H9 (cell line): Measurements from ENCODE around the gene YBEY. TPM values are rescaled to one million over a fixed set of nuclear protein-coding genes. Genes with fewer than 3 reads are reported as not detected.

ENCODE experiments used
- DNase-seq: peaks from one replicate; pipeline ENCODE4 v3.0.0-alpha.2; 2017
- H2AFZ ChIP-seq: one replicate; pipeline ENCODE4 v1.6.1; 2013; ENCODE audit warnings: mild to moderate bottlenecking, low read length, control low read depth, moderate library complexity
- H2AK5ac ChIP-seq: 2 replicates; pipeline ENCODE4 v1.6.1; 2013; ENCODE audit warnings: low read length, control low read depth, mixed read lengths; ENCODE audit not compliant: insufficient read length
- H2BK120ac ChIP-seq: one replicate; pipeline ENCODE4 v1.6.1; 2013; ENCODE audit warnings: low read depth, mild to moderate bottlenecking, low read length, control low read depth, inconsistent platforms; ENCODE audit not compliant: poor library complexity, severe bottlenecking
- H2BK12ac ChIP-seq: 2 replicates; pipeline ENCODE4 v1.6.1; 2013; ENCODE audit warnings: low read length, control low read depth, mixed read lengths, low read depth; ENCODE audit not compliant: insufficient read length
- H2BK15ac ChIP-seq: 2 replicates; pipeline ENCODE4 v1.6.1; 2013; ENCODE audit warnings: low read depth, low read length, control low read depth
- H2BK20ac ChIP-seq: one replicate; pipeline ENCODE4 v1.6.1; 2013; ENCODE audit warnings: low read depth, mild to moderate bottlenecking, low read length, control low read depth, inconsistent platforms; ENCODE audit not compliant: poor library complexity, severe bottlenecking
- H2BK5ac ChIP-seq: 2 replicates; pipeline ENCODE4 v1.6.1; 2013; ENCODE audit warnings: low read length, control low read depth, mixed read lengths; ENCODE audit not compliant: insufficient read length
- H3K14ac ChIP-seq: 2 replicates; pipeline ENCODE4 v1.6.1; 2013; ENCODE audit warnings: low read length, control low read depth; ENCODE audit not compliant: insufficient read depth
- H3K18ac ChIP-seq: 2 replicates; pipeline ENCODE4 v1.6.1; 2013; ENCODE audit warnings: low read depth, mild to moderate bottlenecking, mixed read lengths, low read length, control low read depth; ENCODE audit not compliant: insufficient read length
- H3K23ac ChIP-seq: 2 replicates; pipeline ENCODE4 v1.6.1; 2013; ENCODE audit warnings: low read length, control low read depth, mixed read lengths, low read depth; ENCODE audit not compliant: insufficient read length
- H3K23me2 ChIP-seq: 2 replicates; pipeline ENCODE4 v1.6.1; 2013; ENCODE audit warnings: low read depth, mild to moderate bottlenecking, mixed read lengths, low read length, control low read depth; ENCODE audit not compliant: insufficient read length, poor library complexity, severe bottlenecking
- H3K27ac ChIP-seq: 2 replicates; pipeline ENCODE4 v1.5.1; 2013; ENCODE audit warnings: low read length, control low read depth, mixed read lengths, low read depth; ENCODE audit not compliant: insufficient read length
- H3K27me3 ChIP-seq: 2 replicates; pipeline ENCODE4 v1.6.1; 2013; ENCODE audit warnings: low read length, control low read depth, inconsistent platforms; ENCODE audit not compliant: insufficient read depth
- H3K4ac ChIP-seq: 2 replicates; pipeline ENCODE4 v1.6.1; 2013; ENCODE audit warnings: low read depth, mild to moderate bottlenecking, control low read depth, inconsistent platforms, low read length, moderate library complexity
- H3K4me1 ChIP-seq: 2 replicates; pipeline ENCODE4 v1.6.1; 2013; ENCODE audit warnings: low read length, control low read depth, inconsistent platforms; ENCODE audit not compliant: insufficient read depth
- H3K4me2 ChIP-seq: 2 replicates; pipeline ENCODE4 v1.6.1; 2013; ENCODE audit warnings: low read length, control low read depth, mixed read lengths; ENCODE audit not compliant: insufficient read length, insufficient read depth
- H3K56ac ChIP-seq: 2 replicates; pipeline ENCODE4 v1.6.1; 2013; ENCODE audit warnings: low read depth, mild to moderate bottlenecking, mixed read lengths, low read length, control low read depth; ENCODE audit not compliant: insufficient read length
- H3K79me1 ChIP-seq: 2 replicates; pipeline ENCODE4 v1.6.1; 2013; ENCODE audit warnings: low read depth, mild to moderate bottlenecking, moderate library complexity, low read length, control low read depth, inconsistent platforms; ENCODE audit not compliant: insufficient read depth, poor library complexity, severe bottlenecking
- H3K79me2 ChIP-seq: 2 replicates; pipeline ENCODE4 v1.6.1; 2013; ENCODE audit warnings: low read length, control low read depth, inconsistent platforms; ENCODE audit not compliant: insufficient read depth
- H3K9ac ChIP-seq: 2 replicates; pipeline ENCODE4 v1.6.1; 2013; ENCODE audit warnings: low read length, control low read depth, mixed read lengths; ENCODE audit not compliant: insufficient read length; ENCODE audit errors: extremely low read depth
- H3K9me3 ChIP-seq: one replicate; pipeline ENCODE4 v1.6.1; 2013; ENCODE audit warnings: low read depth, low read length, inconsistent platforms; ENCODE audit not compliant: control insufficient read depth
- H3T11ph ChIP-seq: one replicate; pipeline ENCODE4 v1.6.1; 2013; ENCODE audit warnings: mild to moderate bottlenecking, low read length, control low read depth, inconsistent platforms
- H4K20me1 ChIP-seq: one replicate; pipeline ENCODE4 v1.6.1; 2013; ENCODE audit not compliant: control insufficient read depth, insufficient read length, insufficient read depth
- H4K5ac ChIP-seq: 2 replicates; pipeline ENCODE4 v1.6.1; 2013; ENCODE audit warnings: low read depth, mild to moderate bottlenecking, mixed read lengths, low read length, control low read depth; ENCODE audit not compliant: insufficient read length
- H4K8ac ChIP-seq: replicated peaks from 2 replicates; pipeline ENCODE4 v1.6.1; 2013; ENCODE audit warnings: low read length, control low read depth, mixed read lengths, low read depth; ENCODE audit not compliant: insufficient read length
- H4K91ac ChIP-seq: 2 replicates; pipeline ENCODE4 v1.6.1; 2013; ENCODE audit warnings: low read depth, mild to moderate bottlenecking, moderate library complexity, mixed read lengths, low read length, control low read depth; ENCODE audit not compliant: insufficient read length
- H3K27ac Mint-ChIP-seq, 3 experiments: 2 replicates in 2 of 3; 3 replicates in 1 of 3; pipeline ENCODE4 v1.8.0; 2020 to 2021; ENCODE audit warnings: mixed read lengths in 3 of 3, mild to moderate bottlenecking in 1 of 3, moderate library complexity in 1 of 3
- H3K27me3 Mint-ChIP-seq: 2 replicates; pipeline ENCODE4 v1.8.0; 2021; ENCODE audit warnings: low read depth, mild to moderate bottlenecking, moderate library complexity, mixed read lengths
- H3K36me3 Mint-ChIP-seq, 3 experiments: 2 replicates in 2 of 3; 3 replicates in 1 of 3; pipeline ENCODE4 v1.8.0; 2020 to 2021; ENCODE audit warnings: low read depth in 3 of 3, mixed read lengths in 3 of 3; ENCODE audit not compliant: insufficient read depth in 1 of 3
- H3K4me1 Mint-ChIP-seq, 2 experiments: 2 replicates each; pipeline ENCODE4 v1.8.0; 2020; ENCODE audit warnings: mixed read lengths in 2 of 2
- H3K4me3 Mint-ChIP-seq, 2 experiments: 2 replicates in 1 of 2; 3 replicates in 1 of 2; pipeline ENCODE4 v1.8.0; 2020 to 2021; ENCODE audit warnings: mild to moderate bottlenecking in 2 of 2, mixed read lengths in 2 of 2, moderate library complexity in 1 of 2
- H3K9me3 Mint-ChIP-seq, 2 experiments: 2 replicates in 1 of 2; 3 replicates in 1 of 2; pipeline ENCODE4 v1.8.0; 2020; ENCODE audit warnings: mild to moderate bottlenecking in 2 of 2, mixed read lengths in 2 of 2, moderate library complexity in 1 of 2
- CTCF ChIP-seq: fragments of 200-600 bp; sonication (generic); conservative IDR thresholded peaks from 3 replicates; pipeline ENCODE4 v1.8.0; 2021; ENCODE audit warnings: antibody characterized with exemption, mild to moderate bottlenecking
- WGBS: extraction: QIAGEN DNeasy Blood & Tissue Kit; methylation state at CpG from one replicate; pipeline ENCODE4 v1.1.7; 2013; ENCODE audit warnings: missing lambda C conversion rate, low lambda C conversion rate, mixed read lengths; ENCODE audit not compliant: insufficient read length; ENCODE audit errors: extremely low coverage; 5-methylcytosine and 5-hydroxymethylcytosine counted together
- total RNA-seq: library from RNA; stranded (reverse); gene quantifications from 2 replicates; pipeline ENCODE4 v1.2.1, GENCODE V29; 2021

The YBEY gene
- total RNA-seq, 1 experiment from 2014 or later: 26.2 TPM

- no peaks in the 10 kb centered on the region for H3K27me3 ChIP-seq
- no peak overlapping the region for H2BK15ac ChIP-seq
- H3K9ac ChIP-seq: peak overlapping the region; percentile 96
- peaks cover 17% of the 10 kb centered on the region for H3K23me2 ChIP-seq
- no peak overlapping the region for H2AK5ac ChIP-seq
- Mint-ChIP-seq H3K36me3 (peaks cover 31 to 42% (median 36%) of the 10 kb centered on the region in 3 experiments), H3K4me3 (peak overlapping the region; percentile 94 to 98), H3K4me1 (peaks cover 37 to 41% of the 10 kb centered on the region in 2 experiments), H3K27me3 (no peaks in the 10 kb centered on the region), H3K9me3 (no peaks in the 10 kb centered on the region), H3K27ac (peak overlapping the region; percentile 82 to 99 (median 98))
- peak overlapping the region; percentile 81 for H3K14ac ChIP-seq
- peaks cover 2% of the 10 kb centered on the region for H3K79me1 ChIP-seq
- peak overlapping the region; percentile 74 for H2BK120ac ChIP-seq
- no peak overlapping the region for H4K8ac ChIP-seq
- H4K20me1 ChIP-seq: no peaks in the 10 kb centered on the region
- H3K9me3 ChIP-seq: no peaks in the 10 kb centered on the region
- no peak overlapping the region for H4K91ac ChIP-seq
- no peak overlapping the region for H3K27ac ChIP-seq
- H2BK12ac ChIP-seq: no peak overlapping the region
- peaks cover 15% of the 10 kb centered on the region; the same call in 1 of the 2 replicates for H3K79me2 ChIP-seq
- peak overlapping the region; percentile 97 for H3K4me2 ChIP-seq
- no peak for DNase-seq
- H3K23ac ChIP-seq: no peak overlapping the region
- no peak overlapping the region for H3T11ph ChIP-seq
- TF ChIP-seq CTCF: no peak
- no peak overlapping the region for H2BK20ac ChIP-seq
- H2AFZ ChIP-seq: no peak overlapping the region
- peak overlapping the region; percentile 22; the same call in 1 of the 2 replicates for H3K4ac ChIP-seq
- H4K5ac ChIP-seq: no peak overlapping the region
- peaks cover 7% of the 10 kb centered on the region; the same call in 1 of the 2 replicates for H3K4me1 ChIP-seq
- no peak overlapping the region for H2BK5ac ChIP-seq
- no CpG with 5 or more reads among the region's 34 CpGs for WGBS
- H3K18ac ChIP-seq: peak overlapping the region; percentile 70
- H3K56ac ChIP-seq: no peak overlapping the region
Observed at GRCh38 chr21:46323227-46323709, 37.1 kb downstream of the YBEY start.
